Nephron (organoid): ENCODE measurements around the gene IGF2.
A peak's percentile ranks its signal among the peaks of the same experiment; 100 is the strongest.

ENCODE experiments used
- H3K27ac Mint-ChIP-seq, 3 experiments: 2 replicates each; pipeline ENCODE4 v1.8.0; 2020; ENCODE audit warnings: mixed read lengths in 3 of 3, mild to moderate bottlenecking in 2 of 3, moderate library complexity in 1 of 3
- H3K27me3 Mint-ChIP-seq: 2 replicates; pipeline ENCODE4 v1.8.0; 2021; ENCODE audit warnings: low read depth, mild to moderate bottlenecking, moderate library complexity, mixed read lengths
- H3K36me3 Mint-ChIP-seq: 2 replicates; pipeline ENCODE4 v1.8.0; 2020; ENCODE audit warnings: low read depth, mixed read lengths
- H3K4me1 Mint-ChIP-seq: 2 replicates; pipeline ENCODE4 v1.8.0; 2020; ENCODE audit warnings: mixed read lengths
- H3K4me3 Mint-ChIP-seq, 3 experiments: 2 replicates each; pipeline ENCODE4 v1.8.0; 2020; ENCODE audit warnings: mild to moderate bottlenecking in 3 of 3, mixed read lengths in 3 of 3, moderate library complexity in 2 of 3
- H3K9me3 Mint-ChIP-seq: 2 replicates; pipeline ENCODE4 v1.8.0; 2020; ENCODE audit warnings: mixed read lengths
- CTCF ChIP-seq, 3 experiments: fragments of 200-600 bp; sonication (generic); IDR thresholded peaks; one replicate each; pipeline ENCODE4 v1.5.0; 2021; ENCODE audit warnings: antibody characterized with exemption in 3 of 3; ENCODE audit not compliant: unreplicated experiment in 3 of 3

The IGF2 gene

GRCh38 chr11:2136209-2136951, 2.8 kb downstream of the IGF2 start:
- H3K4me1 Mint-ChIP-seq, result peaks cover 26% of the 10 kb centered on the region
- peaks cover 80% of the 10 kb centered on the region for H3K27me3 Mint-ChIP-seq
- no peaks in the 10 kb centered on the region for H3K9me3 Mint-ChIP-seq
- no peak for TF ChIP-seq CTCF (IDR thresholded peaks at IDR 0.05; ENCODE audit: unreplicated experiment in 3 of 3)
- H3K27ac Mint-ChIP-seq, result peak overlapping the region; percentile 55 to 90 (median 69)
- peak overlapping the region; percentile 93 to 96 (median 95) for H3K4me3 Mint-ChIP-seq
- peaks cover 41% of the 10 kb centered on the region for H3K36me3 Mint-ChIP-seq

DNA sequence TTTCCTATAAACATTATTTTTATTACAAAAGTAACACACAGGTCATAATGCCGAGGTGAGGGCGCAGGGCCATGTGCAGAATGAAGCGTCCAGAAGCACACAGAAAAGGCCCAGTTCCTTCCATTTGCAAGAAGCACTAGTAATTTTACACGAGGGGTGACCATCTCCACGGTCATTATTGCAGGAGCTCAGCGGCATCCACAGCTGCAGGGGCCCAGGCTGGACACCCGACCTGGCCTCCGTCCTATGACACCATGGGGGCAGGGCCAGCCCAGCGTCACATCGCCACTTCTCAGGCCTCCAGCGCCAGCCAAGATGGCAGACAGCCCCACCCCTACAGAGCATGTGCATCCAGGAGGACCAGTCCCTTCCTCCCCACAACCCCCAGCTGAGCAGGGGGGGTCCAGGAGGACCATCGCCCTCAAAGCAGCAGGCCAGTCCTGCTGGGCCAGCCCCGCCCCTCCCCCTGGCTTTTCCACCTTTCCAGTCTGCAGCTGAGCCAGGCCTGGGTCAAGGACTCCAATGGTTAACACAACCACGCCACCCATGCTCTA, 3.5 kb downstream of the IGF2 start:
- TF ChIP-seq CTCF (IDR thresholded peaks at IDR 0.05; ENCODE audit: unreplicated experiment in 3 of 3), result no peak
- Mint-ChIP-seq H3K9me3 (no peaks in the 10 kb centered on the region), H3K36me3 (peaks cover 47% of the 10 kb centered on the region), H3K27ac (peak overlapping the region; percentile 55 to 90 (median 69)), H3K4me1 (peaks cover 31% of the 10 kb centered on the region), H3K27me3 (peaks cover 80% of the 10 kb centered on the region), H3K4me3 (peak overlapping the region; percentile 93 to 96 (median 95))

DNA sequence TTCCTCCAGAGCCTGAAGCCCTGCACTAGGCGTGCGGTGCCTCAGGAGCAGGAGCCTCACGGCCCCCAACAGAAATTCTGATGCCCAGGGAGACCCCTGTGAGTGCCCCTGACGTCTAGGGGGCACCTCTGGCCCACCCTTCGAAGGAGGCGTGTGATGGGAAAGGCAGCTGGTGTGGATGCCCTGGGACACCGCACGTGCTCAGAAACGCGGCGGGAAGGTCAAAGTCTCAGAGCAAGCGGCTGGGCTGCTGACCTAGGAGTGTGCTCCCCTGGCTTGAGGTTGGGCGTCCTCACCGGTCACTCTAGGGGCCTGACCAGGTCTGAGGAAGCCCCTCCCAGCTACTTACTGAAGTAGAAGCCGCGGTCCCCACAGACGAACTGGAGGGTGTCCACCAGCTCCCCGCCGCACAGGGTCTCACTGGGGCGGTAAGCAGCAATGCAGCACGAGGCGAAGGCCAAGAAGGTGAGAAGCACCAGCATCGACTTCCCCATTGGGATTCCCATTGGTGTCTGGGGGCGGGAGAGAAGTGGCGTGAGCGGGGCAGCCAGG, 4.1 kb downstream of the IGF2 start:
- H3K27ac Mint-ChIP-seq, result no peak overlapping the region
- H3K9me3 Mint-ChIP-seq, result no peaks in the 10 kb centered on the region
- H3K27me3 Mint-ChIP-seq, result peaks cover 74% of the 10 kb centered on the region

DNA sequence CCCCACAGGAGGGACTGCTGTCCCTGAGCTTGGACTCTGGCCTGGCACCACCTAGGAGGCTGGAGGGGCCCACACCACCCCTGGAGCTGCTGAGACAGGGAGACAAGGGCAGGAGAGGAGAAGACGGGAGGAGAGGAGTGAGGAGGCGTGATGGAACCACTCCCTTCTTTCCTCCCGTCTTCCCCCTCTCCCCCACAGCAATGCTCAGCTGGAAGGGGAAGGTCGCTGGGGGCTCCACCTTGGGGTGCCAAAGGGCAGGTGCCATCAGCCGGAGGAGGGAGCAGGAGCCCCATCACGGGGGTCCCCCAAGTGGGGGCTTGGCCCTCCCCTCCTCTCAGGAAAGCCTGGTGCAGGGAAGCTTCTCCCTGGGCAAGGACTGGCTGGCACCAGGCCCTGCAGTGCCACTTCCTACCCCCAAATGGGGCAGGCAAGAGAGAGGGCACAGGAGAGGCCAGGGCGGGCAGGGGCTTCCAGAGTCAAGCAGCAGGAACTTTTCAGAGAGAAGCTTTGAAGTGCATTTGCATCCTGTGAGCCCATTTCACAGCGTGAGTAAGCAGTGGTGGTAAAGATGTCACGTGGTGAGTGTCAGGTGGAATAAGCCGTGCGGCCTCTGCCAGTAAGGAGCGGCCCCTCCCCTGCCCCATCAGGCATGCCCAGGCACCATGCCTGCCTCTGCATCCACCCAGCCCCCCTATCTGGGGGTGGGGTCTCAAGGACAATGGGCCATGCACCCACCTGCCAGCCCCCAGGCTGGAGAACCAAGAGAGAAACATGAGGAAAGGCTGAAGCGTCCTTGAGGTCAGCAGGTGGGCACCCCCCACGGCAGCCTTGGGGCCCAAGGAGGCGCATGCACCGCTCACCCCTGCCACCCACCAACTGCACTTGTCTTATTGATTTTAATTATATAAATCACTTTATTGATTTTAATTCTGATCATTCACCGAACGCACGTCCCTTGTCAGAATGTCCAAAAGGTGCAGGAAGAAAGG, 4.9 kb downstream of the IGF2 start:
- Mint-ChIP-seq H3K27ac (no peak overlapping the region), H3K27me3 (peaks cover 71% of the 10 kb centered on the region), H3K36me3 (peaks cover 47% of the 10 kb centered on the region), H3K4me1 (peaks cover 31% of the 10 kb centered on the region), H3K9me3 (no peaks in the 10 kb centered on the region), H3K4me3 (peak overlapping the region; percentile 93 to 96 (median 95))
- no peak for TF ChIP-seq CTCF (IDR thresholded peaks at IDR 0.05; ENCODE audit: unreplicated experiment in 3 of 3)

More for the DNA sequence above, 4.1 kb downstream of the IGF2 start:
- no peak for TF ChIP-seq CTCF (IDR thresholded peaks at IDR 0.05; ENCODE audit: unreplicated experiment in 3 of 3)
- Mint-ChIP-seq H3K4me3 (peak overlapping the region; percentile 93 to 96 (median 95)), H3K36me3 (peaks cover 47% of the 10 kb centered on the region), H3K4me1 (peaks cover 31% of the 10 kb centered on the region)

DNA sequence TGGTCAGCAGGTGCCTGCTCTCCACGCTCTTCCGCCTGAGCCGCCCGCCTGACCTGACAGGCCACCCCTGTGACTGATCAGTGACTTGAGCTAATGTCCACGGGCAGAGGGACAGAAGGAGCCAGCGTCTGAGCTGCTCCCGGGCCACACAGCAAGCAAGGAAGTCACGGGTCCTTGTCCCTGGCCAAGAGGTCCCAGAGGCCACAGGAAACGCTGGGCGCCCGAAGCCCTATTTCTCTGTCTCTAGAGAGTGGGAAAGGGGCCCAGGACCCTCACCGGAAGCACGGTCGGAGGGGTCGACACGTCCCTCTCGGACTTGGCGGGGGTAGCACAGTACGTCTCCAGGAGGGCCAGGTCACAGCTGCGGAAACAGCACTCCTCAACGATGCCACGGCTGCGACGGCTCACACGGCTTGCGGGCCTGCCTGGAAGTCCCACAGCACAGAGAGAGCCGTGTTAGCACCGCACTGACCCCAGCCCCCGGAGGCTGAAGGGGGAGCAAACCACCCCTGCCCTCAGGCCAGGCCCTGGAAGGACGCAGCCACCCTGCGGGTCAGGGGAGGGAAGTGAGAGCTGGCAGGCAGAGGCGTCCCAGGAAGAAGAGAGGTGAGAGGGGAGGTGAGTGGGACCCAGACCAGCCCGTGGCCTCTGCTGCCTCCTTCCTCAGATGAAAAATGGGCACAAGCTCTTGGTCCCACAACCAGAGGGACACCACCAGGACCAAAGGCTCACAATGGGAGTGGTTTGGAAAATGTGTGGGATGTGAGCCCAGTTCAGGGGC, 5.8 kb downstream of the IGF2 start:
- Mint-ChIP-seq H3K27ac (peak overlapping the region; percentile 16 to 90 (median 50)), H3K27me3 (peaks cover 69% of the 10 kb centered on the region), H3K4me3 (peak overlapping the region; percentile 69 to 73 (median 72)), H3K4me1 (peaks cover 31% of the 10 kb centered on the region), H3K36me3 (peaks cover 51% of the 10 kb centered on the region), H3K9me3 (no peaks in the 10 kb centered on the region)
- no peak for TF ChIP-seq CTCF (IDR thresholded peaks at IDR 0.05; ENCODE audit: unreplicated experiment in 3 of 3)
